ENCODE results near the gene GSTM1.

The GSTM1 gene

GRCh38 chr1:109726728-109727373 lies 39.2 kb downstream of the GSTM1 start:
- DNase-seq (ENCODE audit: low spot score), result no peak

GRCh38 chr1:109728870-109729269 lies 41.3 kb downstream of the GSTM1 start:
- DNase-seq (ENCODE audit: low spot score), result no peak

- DNase-seq (ENCODE audit: low spot score), result no peak
Observed at GRCh38 chr1:109730666-109731065, 43.0 kb downstream of the GSTM1 start.

- no peak for DNase-seq (ENCODE audit: low spot score)
Observed at GRCh38 chr1:109732390-109732881, 44.8 kb downstream of the GSTM1 start.

- DNase-seq (ENCODE audit: low spot score), result no peak
Observed at GRCh38 chr1:109733236-109733870, 45.7 kb downstream of the GSTM1 start.

GRCh38 chr1:109739738-109740614 lies 52.4 kb downstream of the GSTM1 start:
- DNase-seq (ENCODE audit: low spot score), result peak; percentile 42

- no peak for DNase-seq (ENCODE audit: low spot score)
Observed at GRCh38 chr1:109740615-109741373, 53.2 kb downstream of the GSTM1 start, which contains the start of gene GSTM3. GSTM3 (minus strand) TSS chr1:109741038; CDS start chr1:109740287, 751 bp downstream.

Data from hematopoietic multipotent progenitor cell treated with erythropoietin and hydrocortisone succinate and interleukin-3 and kit ligand, for 17 days (in vitro differentiated cells).